H1 (cell line): Measurements from ENCODE around the gene TMEM45B. TPM values are rescaled to one million over a fixed set of nuclear protein-coding genes. Genes with fewer than 3 reads are reported as not detected.

Experiments
- CTCF ChIA-PET: fragments of 300-600 bp; sonication (Branson Sonifier 250); formaldehyde crosslinking; loops from one replicate; lab custom pipeline; 2021; ENCODE audit not compliant: partially characterized antibody; lab: Charles Lee
- POLR2A ChIA-PET: fragments of 300-600 bp; sonication (Branson Sonifier 250); formaldehyde crosslinking; loops from one replicate; lab custom pipeline; 2021; ENCODE audit warnings: inconsistent platforms; ENCODE audit not compliant: partially characterized antibody; lab: Charles Lee
- DNase-seq, 2 experiments: peaks; one replicate each; pipeline versions ENCODE4 v3.0.0 to v3.0.0-alpha.2; 2010 to 2022; ENCODE audit warnings: low spot score in 2 of 2, low read depth in 1 of 2, mixed read lengths in 1 of 2
- FAIRE-seq: peaks from 2 replicates; lab custom pipeline; 2011; peaks lifted over from hg19 to GRCh38; lab: Jason Lieb, UNC
- H2AFZ ChIP-seq: 2 replicates; pipeline ENCODE4 v1.8.1; 2012; ENCODE audit warnings: low read length, inconsistent platforms
- H2AK5ac ChIP-seq: 2 replicates; pipeline ENCODE4 v1.6.1; 2013; ENCODE audit warnings: low read depth, low read length
- H2BK120ac ChIP-seq: replicated peaks from 2 replicates; pipeline ENCODE3; 2013; ENCODE audit warnings: low read depth, low read length, inconsistent platforms
- H2BK12ac ChIP-seq: 2 replicates; pipeline ENCODE4 v1.6.1; 2013; ENCODE audit warnings: low read depth, low read length
- H2BK15ac ChIP-seq: 2 replicates; pipeline ENCODE4 v1.6.1; 2013; ENCODE audit warnings: low read length
- H2BK20ac ChIP-seq: 2 replicates; pipeline ENCODE4 v1.6.1; 2013; ENCODE audit warnings: low read length
- H2BK5ac ChIP-seq: 2 replicates; pipeline ENCODE4 v1.6.1; 2013; ENCODE audit warnings: low read depth, low read length
- H3K14ac ChIP-seq: 2 replicates; pipeline ENCODE4 v1.6.1; 2013; ENCODE audit warnings: inconsistent platforms; ENCODE audit not compliant: insufficient read length
- H3K18ac ChIP-seq: 2 replicates; pipeline ENCODE4 v1.6.1; 2013; ENCODE audit warnings: low read length; ENCODE audit errors: extremely low read depth
- H3K23ac ChIP-seq: 2 replicates; pipeline ENCODE4 v1.6.1; 2013; ENCODE audit warnings: inconsistent platforms; ENCODE audit not compliant: insufficient read length
- H3K23me2 ChIP-seq: 2 replicates; pipeline ENCODE4 v1.6.1; 2013; ENCODE audit warnings: low read depth, low read length
- H3K27ac ChIP-seq: 2 replicates; pipeline ENCODE4 v1.6.1; 2011; ENCODE audit warnings: low read depth, low read length, inconsistent platforms
- H3K27me3 ChIP-seq, 4 experiments: replicated peaks in 1 of 4; 1 replicate in 1 of 4; 2 replicates in 3 of 4; pipeline versions ENCODE4 v1.6.1 to v1.8.1; 2011 to 2013; ENCODE audit warnings: low read length in 3 of 4, mild to moderate bottlenecking in 3 of 4, inconsistent platforms in 2 of 4, mixed read lengths in 2 of 4, moderate library complexity in 1 of 4; ENCODE audit not compliant: control insufficient read depth in 3 of 4, insufficient read depth in 3 of 4; ENCODE audit errors: extremely low read depth in 1 of 4
- H3K36me3 ChIP-seq, 4 experiments: 2 replicates each; pipeline versions ENCODE4 v1.6.1 to v1.8.1; 2011 to 2013; ENCODE audit warnings: mild to moderate bottlenecking in 4 of 4, low read length in 3 of 4, moderate library complexity in 2 of 4, control low read depth in 1 of 4, inconsistent platforms in 1 of 4; ENCODE audit not compliant: insufficient read depth in 4 of 4, control insufficient read depth in 2 of 4
- H3K4ac ChIP-seq: replicated peaks from 2 replicates; pipeline ENCODE3; 2013; ENCODE audit warnings: low read length, low read depth, mixed read lengths, inconsistent platforms; ENCODE audit not compliant: insufficient read length
- H3K4me1 ChIP-seq, 4 experiments: replicated peaks in 1 of 4; 1 replicate in 1 of 4; 2 replicates in 3 of 4; pipeline versions ENCODE4 v1.6.1 to v1.8.1; 2011 to 2013; ENCODE audit warnings: low read length in 3 of 4, inconsistent platforms in 2 of 4, mixed read lengths in 1 of 4; ENCODE audit not compliant: insufficient read depth in 4 of 4, control insufficient read depth in 3 of 4
- H3K4me2 ChIP-seq, 2 experiments: 2 replicates each; pipeline versions ENCODE4 v1.6.1 to v1.8.1; 2011 to 2013; ENCODE audit warnings: low read depth in 2 of 2, low read length in 2 of 2, control low read depth in 1 of 2, inconsistent platforms in 1 of 2, mild to moderate bottlenecking in 1 of 2; ENCODE audit not compliant: insufficient read depth in 1 of 2
- H3K4me3 ChIP-seq, 4 experiments: fragments of 200-600, 300-600 bp in 1 of 4; sonication (generic), shearing (Covaris generic), sonication (Bioruptor Twin) in 1 of 4; 2 replicates each; pipeline versions ENCODE4 v1.5.1 to v1.8.1; 2011 to 2016; ENCODE audit warnings: low read length in 4 of 4, low read depth in 3 of 4, control low read depth in 2 of 4, inconsistent platforms in 2 of 4, mild to moderate bottlenecking in 2 of 4, mixed read lengths in 1 of 4, moderate library complexity in 1 of 4; ENCODE audit not compliant: insufficient read depth in 2 of 4; ENCODE audit errors: extremely low read depth in 1 of 4
- H3K56ac ChIP-seq: replicated peaks from 2 replicates; pipeline ENCODE3; 2013; ENCODE audit warnings: low read depth, mild to moderate bottlenecking, mixed read lengths, low read length, inconsistent platforms; ENCODE audit not compliant: insufficient read length
- H3K79me1 ChIP-seq: 2 replicates; pipeline ENCODE4 v1.6.1; 2013; ENCODE audit warnings: low read depth, low read length, control low read depth
- H3K79me2 ChIP-seq, 2 experiments: 2 replicates each; pipeline versions ENCODE4 v1.6.1 to v1.8.1; 2012 to 2013; ENCODE audit warnings: low read length in 2 of 2, mild to moderate bottlenecking in 2 of 2, inconsistent platforms in 1 of 2; ENCODE audit not compliant: insufficient read depth in 2 of 2, control insufficient read depth in 1 of 2
- H3K9ac ChIP-seq, 4 experiments: replicated peaks in 1 of 4; 1 replicate in 1 of 4; 2 replicates in 3 of 4; pipeline versions ENCODE4 v1.6.1 to v1.8.1; 2011 to 2013; ENCODE audit warnings: low read depth in 3 of 4, low read length in 3 of 4, control low read depth in 2 of 4, mild to moderate bottlenecking in 2 of 4, moderate library complexity in 2 of 4, inconsistent platforms in 1 of 4; ENCODE audit errors: extremely low read depth in 1 of 4
- H3K9me3 ChIP-seq, 2 experiments: 2 replicates each; pipeline versions ENCODE4 v1.6.1 to v1.8.1; 2012 to 2013; ENCODE audit warnings: mild to moderate bottlenecking in 2 of 2, moderate library complexity in 2 of 2, control low read depth in 1 of 2, inconsistent platforms in 1 of 2, low read depth in 1 of 2, low read length in 1 of 2, mixed read lengths in 1 of 2; ENCODE audit not compliant: insufficient read depth in 2 of 2
- H4K20me1 ChIP-seq, 2 experiments: replicated peaks in 1 of 2; 2 replicates each; pipeline versions ENCODE3 to v1.8.1; 2011 to 2013; ENCODE audit warnings: inconsistent platforms in 2 of 2, low read length in 2 of 2, mild to moderate bottlenecking in 1 of 2; ENCODE audit not compliant: insufficient read depth in 2 of 2, control insufficient read depth in 1 of 2
- H4K5ac ChIP-seq: 2 replicates; pipeline ENCODE4 v1.6.1; 2013; ENCODE audit warnings: low read length, low read depth, mixed read lengths, inconsistent platforms; ENCODE audit not compliant: insufficient read length
- H4K8ac ChIP-seq: 2 replicates; pipeline ENCODE4 v1.8.0; 2013; ENCODE audit warnings: mild to moderate bottlenecking, moderate library complexity, low read length, inconsistent platforms; ENCODE audit not compliant: insufficient read depth; ENCODE audit errors: extremely low read depth
- H4K91ac ChIP-seq: replicated peaks from 2 replicates; pipeline ENCODE3; 2013; ENCODE audit warnings: low read length, mixed read lengths, inconsistent platforms; ENCODE audit not compliant: insufficient read length
- CBX8 ChIP-seq: fragments of 300-800, 300-1000 bp; sonication (generic); IDR thresholded peaks from 2 replicates; pipeline ENCODE4 v1.7.1; 2016; ENCODE audit warnings: low read depth, low read length, borderline replicate concordance
- HDAC2 ChIP-seq, 2 experiments: fragments of 300-600 bp in 1 of 2; sonication (generic) in 1 of 2; IDR thresholded peaks; 2 replicates each; pipeline ENCODE4 v1.6.1; 2011 to 2012; ENCODE audit warnings: low read depth in 2 of 2, low read length in 2 of 2, mild to moderate bottlenecking in 2 of 2, moderate library complexity in 2 of 2, borderline replicate concordance in 1 of 2, inconsistent platforms in 1 of 2
- WGBS, 2 experiments: shearing (Covaris generic) in 1 of 2; methylation state at CpG; one replicate each; pipeline versions ENCODE4 v1.1.6 to v1.1.7; 2013 to 2015; ENCODE audit warnings: low lambda C conversion rate in 2 of 2, mixed read lengths in 2 of 2, inconsistent platforms in 1 of 2, low coverage in 1 of 2, missing lambda C conversion rate in 1 of 2; ENCODE audit not compliant: insufficient replicate concordance in 2 of 2, insufficient coverage in 1 of 2, insufficient read length in 1 of 2; ENCODE audit errors: extremely low coverage in 1 of 2, missing lambda C conversion rate in 1 of 2; 5-methylcytosine and 5-hydroxymethylcytosine counted together
- polyA plus RNA-seq, 7 experiments: library from polyadenylated mRNA; depleted of rRNA in 3 of 7; stranded (reverse) in 5 of 7; unstranded in 2 of 7; fragments of >200 nt in 5 of 7; fragments of 200-250 nt in 2 of 7; gene quantifications; 1 replicate in 5 of 7; 2 replicates in 1 of 7; 4 replicates in 1 of 7; pipeline versions ENCODE4 v1.2.1 to v1.2.3, GENCODE V29; 2011 to 2013; ENCODE audit warnings: missing spikeins in 2 of 7, mixed read lengths in 2 of 7
- total RNA-seq: library from RNA; stranded (reverse); fragmentation: NEBNext Ultra II Directional; extraction: Animal tissue kit (Norgen Biotek cat#: 25700); gene quantifications from 2 replicates; pipeline ENCODE4 v1.2.1, GENCODE V29; 2021

TMEM45B gene
- total and polyA plus RNA-seq, 2 of the 8 experiments (the other 6 are each of a cell fraction or from before 2014, with no cell fraction given): 0.23 TPM; not detected in 1

DNA sequence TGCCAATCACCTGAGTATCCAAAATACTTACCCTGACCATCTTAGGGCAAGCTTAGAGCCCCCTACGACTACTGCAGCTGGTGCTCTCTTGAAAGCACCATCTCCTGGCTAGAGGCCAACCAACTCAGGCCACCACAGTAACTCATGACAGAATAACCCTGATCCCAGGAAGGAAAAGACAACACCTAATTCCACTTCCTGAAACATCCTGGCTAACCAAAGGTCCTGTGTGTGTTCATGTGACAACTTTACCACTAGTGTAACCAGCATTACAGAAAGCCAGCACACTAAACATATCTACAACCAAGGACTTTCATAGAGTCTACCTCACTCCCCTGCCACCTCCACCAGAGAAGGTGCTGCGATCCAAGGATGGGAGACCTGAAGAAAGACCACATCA lies 17.4 kb upstream of the TMEM45B start:
- Histone ChIP-seq H3K56ac (no peak overlapping the region), H3K27ac (no peak overlapping the region), H2BK5ac (no peak overlapping the region), H2AFZ (no peak overlapping the region), H3K4ac (no peak overlapping the region), H2BK20ac (no peak overlapping the region), H2BK120ac (no peak overlapping the region), H3K23ac (no peak overlapping the region), H3K4me2 (no peak overlapping the region), H3K27me3 (no peaks in the 10 kb centered on the region), H4K8ac (no peak overlapping the region), H3K36me3 (no peaks in the 10 kb centered on the region), H3K18ac (no peak overlapping the region), H3K14ac (no peak overlapping the region), H3K4me3 (no peak overlapping the region), H3K4me1 (no peaks in the 10 kb centered on the region; a peak in 1 of 7 replicates), H2AK5ac (no peak overlapping the region), H2BK15ac (no peak overlapping the region), H3K79me2 (no peaks in the 10 kb centered on the region), H4K5ac (no peak overlapping the region), H3K9me3 (peaks cover 12 to 20% of the 10 kb centered on the region in 2 experiments; a peak in 3 of 4 replicates), H4K20me1 (no peaks in the 10 kb centered on the region), H2BK12ac (no peak overlapping the region), H4K91ac (no peak overlapping the region), H3K79me1 (no peaks in the 10 kb centered on the region), H3K23me2 (no peaks in the 10 kb centered on the region), H3K9ac (no peak overlapping the region)
- ChIA-PET POLR2A (no interaction called here), CTCF (interaction anchor here (0.7 to 2.0 kb wide), 3 partner anchors 12 to 103 kb away, joined by 3 to 8 read pairs (median 3); no protein-coding TSS in a partner anchor)
- FAIRE-seq: no peak
- 83% methylated on average over 2 of the region's 2 CpGs; no CpG with 5 or more reads in 1 of the 2 experiments for WGBS, 2 experiments
- DNase-seq: no peak
- TF ChIP-seq CBX8 (no peak), HDAC2 (IDR thresholded peaks at IDR 0.05; ENCODE audit: borderline replicate concordance in 1 of 2, low read depth in 2 of 2, low read length in 2 of 2) (no peak)
